OCI-LY1 (cell line): Measurements from ENCODE around the gene PSMG4.

ENCODE experiments used
- H2AFZ ChIP-seq: fragments of 200-600 bp; sonication (generic), shearing (Covaris generic); 2 replicates; pipeline ENCODE4 v1.6.0; 2014; ENCODE audit warnings: antibody characterized with exemption, mild to moderate bottlenecking, low read length
- H3F3A ChIP-seq: fragments of 200-600 bp; sonication (generic), shearing (Covaris generic); 2 replicates; pipeline ENCODE4 v1.6.0; 2014; ENCODE audit warnings: mild to moderate bottlenecking, antibody characterized with exemption, low read length, moderate library complexity; ENCODE audit not compliant: insufficient read depth
- H3K27ac ChIP-seq: fragments of 200-600 bp; sonication (generic); 2 replicates; pipeline ENCODE4 v1.5.1; 2014; ENCODE audit warnings: low read length, mixed run types, mild to moderate bottlenecking, low read depth; ENCODE audit not compliant: poor library complexity, severe bottlenecking
- H3K27me3 ChIP-seq: fragments of 200-600 bp; sonication (generic); 2 replicates; pipeline ENCODE4 v1.6.0; 2014; ENCODE audit warnings: antibody characterized with exemption, mild to moderate bottlenecking, low read length, moderate library complexity; ENCODE audit not compliant: insufficient read depth
- H3K36me3 ChIP-seq: fragments of 200-600 bp; sonication (generic); 2 replicates; pipeline ENCODE4 v1.6.1; 2014; ENCODE audit warnings: mild to moderate bottlenecking, antibody characterized with exemption, low read length, moderate library complexity, mixed read lengths; ENCODE audit not compliant: insufficient read depth
- H3K4me1 ChIP-seq: fragments of 200-600 bp; sonication (generic); 2 replicates; pipeline ENCODE4 v1.5.1; 2014; ENCODE audit warnings: mild to moderate bottlenecking, low read length, moderate library complexity; ENCODE audit not compliant: insufficient read depth, severe bottlenecking
- H3K4me2 ChIP-seq: fragments of 200-600 bp; sonication (generic), shearing (Covaris generic); 2 replicates; pipeline ENCODE4 v1.6.1; 2014; ENCODE audit warnings: low read length
- H3K4me3 ChIP-seq: fragments of 200-600 bp; sonication (generic); 2 replicates; pipeline ENCODE4 v1.5.1; 2014; ENCODE audit warnings: low read length, low read depth, mild to moderate bottlenecking, mixed read lengths; ENCODE audit not compliant: poor library complexity, severe bottlenecking
- H3K79me2 ChIP-seq: fragments of 200-600 bp; shearing (Covaris generic); 2 replicates; pipeline ENCODE4 v1.6.1; 2016; ENCODE audit warnings: mixed run types, low read length, mixed read lengths; ENCODE audit not compliant: insufficient read depth
- H3K9ac ChIP-seq: fragments of 200-600 bp; sonication (generic), shearing (Covaris generic); 2 replicates; pipeline ENCODE4 v1.6.1; 2014; ENCODE audit warnings: mild to moderate bottlenecking, low read length, mixed read lengths
- H3K9me2 ChIP-seq: fragments of 200-600 bp; sonication (generic), shearing (Covaris generic); 2 replicates; pipeline ENCODE4 v1.6.1; 2014; ENCODE audit warnings: low read depth, mild to moderate bottlenecking, low read length, mixed read lengths
- H3K9me3 ChIP-seq: fragments of 200-600 bp; shearing (Covaris generic); 2 replicates; pipeline ENCODE4 v1.6.1; 2014; ENCODE audit warnings: low read length, mixed read lengths
- H4K20me1 ChIP-seq: fragments of 200-600 bp; sonication (generic), shearing (Covaris generic); 2 replicates; pipeline ENCODE4 v1.6.0; 2016; ENCODE audit warnings: mild to moderate bottlenecking, low read length; ENCODE audit not compliant: insufficient read depth
- CTCF ChIP-seq: fragments of 200-600 bp; sonication (generic), shearing (Covaris generic); IDR thresholded peaks from 2 replicates; pipeline ENCODE4 v1.5.1; 2017; ENCODE audit warnings: mild to moderate bottlenecking, antibody characterized with exemption, low read length, moderate library complexity, mixed read lengths
- EZH2 ChIP-seq: fragments of 200-600 bp; sonication (generic), shearing (Covaris generic); IDR thresholded peaks from 2 replicates; pipeline ENCODE4 v1.8.0; 2017; ENCODE audit warnings: borderline replicate concordance, mixed run types, mild to moderate bottlenecking, antibody characterized with exemption, low read length, moderate library complexity, mixed read lengths

PSMG4 gene

GRCh38 chr6:3304500-3305215, 45.9 kb downstream of the PSMG4 start:
- H4K20me1 ChIP-seq = no peaks in the 10 kb centered on the region
- H3K9ac ChIP-seq = no peak overlapping the region
- no peak for TF ChIP-seq CTCF
- no peak for TF ChIP-seq EZH2
- no peak overlapping the region for H3K4me3 ChIP-seq
- H3F3A ChIP-seq = no peaks in the 10 kb centered on the region
- peaks cover 7% of the 10 kb centered on the region; the same call in 1 of the 2 replicates for H3K27me3 ChIP-seq
- H3K9me2 ChIP-seq = no peaks in the 10 kb centered on the region
- no peaks in the 10 kb centered on the region for H3K9me3 ChIP-seq
- H3K36me3 ChIP-seq = no peaks in the 10 kb centered on the region
- H2AFZ ChIP-seq = no peak overlapping the region
- no peak overlapping the region for H3K27ac ChIP-seq
- no peaks in the 10 kb centered on the region for H3K4me1 ChIP-seq
- no peak overlapping the region for H3K4me2 ChIP-seq
- no peaks in the 10 kb centered on the region for H3K79me2 ChIP-seq

- TF ChIP-seq EZH2 (no peak), CTCF (no peak)
- Histone ChIP-seq H3K4me3 (no peak overlapping the region), H3K9ac (no peak overlapping the region), H3K79me2 (no peaks in the 10 kb centered on the region), H2AFZ (no peak overlapping the region), H3K27ac (no peak overlapping the region), H3K9me2 (no peaks in the 10 kb centered on the region), H3K36me3 (no peaks in the 10 kb centered on the region), H3K4me1 (no peaks in the 10 kb centered on the region), H4K20me1 (no peaks in the 10 kb centered on the region), H3F3A (no peaks in the 10 kb centered on the region), H3K4me2 (no peak overlapping the region), H3K9me3 (no peaks in the 10 kb centered on the region), H3K27me3 (peaks cover 7% of the 10 kb centered on the region; the same call in 1 of the 2 replicates)
Measured at GRCh38 chr6:3305216-3305565, 46.4 kb downstream of the PSMG4 start.

- no peak for TF ChIP-seq CTCF
- TF ChIP-seq EZH2 = no peak
- no peaks in the 10 kb centered on the region for H3K36me3 ChIP-seq
Measured at GRCh38 chr6:3305831-3306230, 47.1 kb downstream of the PSMG4 start.

More at GRCh38 chr6:3305831-3306230, 47.1 kb downstream of the PSMG4 start:
- no peak overlapping the region for H3K4me2 ChIP-seq
- peaks cover 7% of the 10 kb centered on the region; the same call in 1 of the 2 replicates for H3K27me3 ChIP-seq
- no peaks in the 10 kb centered on the region for H3F3A ChIP-seq
- no peaks in the 10 kb centered on the region for H3K9me2 ChIP-seq
- no peak overlapping the region for H3K4me3 ChIP-seq
- H3K9ac ChIP-seq = no peak overlapping the region
- no peak overlapping the region for H2AFZ ChIP-seq
- no peaks in the 10 kb centered on the region for H4K20me1 ChIP-seq
- no peaks in the 10 kb centered on the region for H3K4me1 ChIP-seq
- no peaks in the 10 kb centered on the region for H3K79me2 ChIP-seq
- H3K9me3 ChIP-seq = no peaks in the 10 kb centered on the region
- no peak overlapping the region for H3K27ac ChIP-seq
